Osteoblast (primary cell): ENCODE results near the gene GNAZ. TPM values are rescaled to one million over a fixed set of nuclear protein-coding genes. Genes with fewer than 3 reads are reported as not detected.

ENCODE experiments used
- DNase-seq: peaks from one replicate; pipeline ENCODE4 v3.0.0; 2011; ENCODE audit warnings: low spot score, mixed read lengths; ENCODE audit not compliant: insufficient read length; ENCODE audit errors: missing footprints
- H2AFZ ChIP-seq: 2 replicates; pipeline ENCODE4 v1.6.0; 2011; ENCODE audit warnings: mild to moderate bottlenecking, low read length
- H3K27ac ChIP-seq: 2 replicates; pipeline ENCODE4 v1.5.1; 2011; ENCODE audit warnings: mild to moderate bottlenecking, low read depth, low read length, moderate library complexity
- H3K27me3 ChIP-seq: 2 replicates; pipeline ENCODE4 v1.6.0; 2012; ENCODE audit warnings: mild to moderate bottlenecking, control low read depth, inconsistent platforms, low read length, moderate library complexity; ENCODE audit not compliant: insufficient read depth
- H3K36me3 ChIP-seq: 2 replicates; pipeline ENCODE4 v1.5.1; 2011; ENCODE audit warnings: mild to moderate bottlenecking, low read length, control low read depth, moderate library complexity; ENCODE audit not compliant: insufficient read depth
- H3K4me1 ChIP-seq: 2 replicates; pipeline ENCODE4 v1.5.1; 2011; ENCODE audit warnings: mild to moderate bottlenecking, low read length, control low read depth, moderate library complexity; ENCODE audit not compliant: insufficient read depth
- H3K4me2 ChIP-seq: 2 replicates; pipeline ENCODE4 v1.6.0; 2011; ENCODE audit warnings: mild to moderate bottlenecking, low read length; ENCODE audit not compliant: insufficient read depth
- H3K4me3 ChIP-seq: fragments of 200-600 bp; sonication (generic); 3 replicates; pipeline ENCODE4 v1.5.1; 2012; ENCODE audit warnings: mild to moderate bottlenecking, low read length, inconsistent platforms; ENCODE audit not compliant: insufficient read depth
- H3K79me2 ChIP-seq: 2 replicates; pipeline ENCODE4 v1.6.0; 2012; ENCODE audit warnings: mild to moderate bottlenecking, low read length, control low read depth, inconsistent platforms; ENCODE audit not compliant: insufficient read depth
- H3K9me3 ChIP-seq: 2 replicates; pipeline ENCODE4 v1.5.1; 2011; ENCODE audit warnings: low read depth, low read length, control low read depth
- H4K20me1 ChIP-seq: 2 replicates; pipeline ENCODE4 v1.6.0; 2012; ENCODE audit warnings: mild to moderate bottlenecking, low read length, control low read depth; ENCODE audit not compliant: insufficient read depth
- CTCF ChIP-seq: IDR thresholded peaks from 2 replicates; pipeline ENCODE4 v1.5.1; 2011; ENCODE audit warnings: mild to moderate bottlenecking, low read depth, low read length, moderate library complexity; ENCODE audit errors: extremely low read depth
- total RNA-seq: library from RNA; depleted of rRNA; stranded (reverse); fragments of >200 nt; gene quantifications from 2 replicates; pipeline ENCODE4 v1.2.3, GENCODE V29; 2012

Gene GNAZ
- total RNA-seq, 1 donor: 0.72 TPM

GRCh38 chr22:23118647-23119493, 48.6 kb downstream of the GNAZ start:
- no peaks in the 10 kb centered on the region for H3K79me2 ChIP-seq
- H4K20me1 ChIP-seq: no peaks in the 10 kb centered on the region
- peak; percentile 50 for DNase-seq
- TF ChIP-seq CTCF: no peak
- H3K4me2 ChIP-seq: no peak overlapping the region
- H3K9me3 ChIP-seq: no peaks in the 10 kb centered on the region
- peaks cover 6% of the 10 kb centered on the region for H3K27me3 ChIP-seq
- H3K27ac ChIP-seq: no peak overlapping the region
- H3K36me3 ChIP-seq: no peaks in the 10 kb centered on the region
- no peaks in the 10 kb centered on the region for H3K4me1 ChIP-seq
- H2AFZ ChIP-seq: no peak overlapping the region
- H3K4me3 ChIP-seq: no peak overlapping the region

- no peaks in the 10 kb centered on the region for H4K20me1 ChIP-seq
- no peak overlapping the region for H2AFZ ChIP-seq
- H3K36me3 ChIP-seq: no peaks in the 10 kb centered on the region
- no peaks in the 10 kb centered on the region for H3K9me3 ChIP-seq
- no peaks in the 10 kb centered on the region for H3K79me2 ChIP-seq
- no peak overlapping the region for H3K4me3 ChIP-seq
- H3K4me1 ChIP-seq: no peaks in the 10 kb centered on the region
- DNase-seq: peak; percentile 80
- H3K4me2 ChIP-seq: no peak overlapping the region
- H3K27ac ChIP-seq: no peak overlapping the region
- TF ChIP-seq CTCF: no peak
- H3K27me3 ChIP-seq: peaks cover 2% of the 10 kb centered on the region
These were observed 49.4 kb downstream of the GNAZ start for GRCh38 chr22:23119494-23120414.

- Histone ChIP-seq H4K20me1 (no peaks in the 10 kb centered on the region), H3K9me3 (no peaks in the 10 kb centered on the region), H3K79me2 (no peaks in the 10 kb centered on the region), H3K36me3 (no peaks in the 10 kb centered on the region), H2AFZ (no peak overlapping the region), H3K4me3 (no peak overlapping the region), H3K4me1 (no peaks in the 10 kb centered on the region), H3K27ac (no peak overlapping the region), H3K27me3 (no peaks in the 10 kb centered on the region), H3K4me2 (no peak overlapping the region)
- DNase-seq: no peak
- TF ChIP-seq CTCF: no peak
These were observed 50.1 kb downstream of the GNAZ start for GRCh38 chr22:23120415-23120899.
